ENCODE measurements around the gene TBL3. TPM values are rescaled to one million over a fixed set of nuclear protein-coding genes. Genes with fewer than 3 reads are reported as not detected.

TBL3 gene
- total RNA-seq, 1 experiment from 2014 or later = 73.4 TPM

DNA sequence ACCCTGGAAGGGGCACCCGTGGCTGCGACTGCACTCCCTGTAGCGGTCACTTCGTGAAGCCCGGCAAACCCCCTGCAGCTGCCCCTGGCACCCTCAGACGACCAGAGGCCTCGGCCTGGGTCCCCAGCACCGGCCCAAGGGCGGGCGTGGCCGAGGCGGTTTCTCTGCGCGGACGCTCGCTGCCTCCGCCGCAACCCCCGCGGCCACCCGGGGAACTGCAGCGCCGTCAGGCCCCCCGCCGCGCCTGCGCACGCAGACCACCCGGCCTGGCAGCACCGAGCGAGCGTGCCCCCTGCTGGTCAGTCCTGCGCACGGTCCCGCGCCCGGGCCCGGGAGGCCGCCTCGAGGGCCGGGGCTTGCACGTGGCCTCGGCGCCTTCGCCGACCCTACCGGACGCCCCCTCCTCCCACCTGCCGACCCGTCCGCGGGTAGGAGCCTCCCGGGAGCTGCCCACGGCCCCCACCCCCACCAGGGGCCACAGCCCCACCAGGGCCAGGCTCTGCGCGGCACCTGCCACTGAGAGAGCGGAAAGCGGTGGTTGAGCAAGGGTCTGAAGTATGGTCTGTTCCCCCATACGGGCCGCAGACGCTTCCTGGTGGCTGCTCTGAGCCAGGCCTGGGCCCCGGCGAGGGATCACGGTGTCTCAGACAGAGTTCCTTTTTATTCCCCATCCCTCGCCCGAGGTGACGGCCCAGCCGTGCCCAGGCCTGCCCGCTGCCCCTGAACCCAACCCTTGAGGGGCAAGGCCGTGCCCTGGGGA is 42.1 kb upstream of the TBL3 start (continued):
- TF ChIP-seq, protein P1, sequence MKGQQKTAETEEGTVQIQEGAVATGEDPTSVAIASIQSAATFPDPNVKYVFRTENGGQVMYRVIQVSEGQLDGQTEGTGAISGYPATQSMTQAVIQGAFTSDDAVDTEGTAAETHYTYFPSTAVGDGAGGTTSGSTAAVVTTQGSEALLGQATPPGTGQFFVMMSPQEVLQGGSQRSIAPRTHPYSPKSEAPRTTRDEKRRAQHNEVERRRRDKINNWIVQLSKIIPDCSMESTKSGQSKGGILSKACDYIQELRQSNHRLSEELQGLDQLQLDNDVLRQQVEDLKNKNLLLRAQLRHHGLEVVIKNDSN (CRISPR knock-in tag; IDR thresholded peaks at IDR 0.05) = peak; percentile 61; the same call in 1 of the 2 replicates
- peak; percentile 94; the same call in 1 of the 2 replicates for TF ChIP-seq NFE2L1 (CRISPR knock-in tag; IDR thresholded peaks at IDR 0.05)
- 0 out of 2 replicates have a peak, but pooled peaks have one; percentile 62 for TF ChIP-seq IRF2 (CRISPR knock-in tag; IDR thresholded peaks at IDR 0.05; ENCODE audit: borderline replicate concordance, low read depth)
- no peak for TF ChIP-seq ZNF671 (CRISPR knock-in tag; IDR thresholded peaks at IDR 0.05)
- TF ChIP-seq GRHL2 (CRISPR knock-in tag; IDR thresholded peaks at IDR 0.05; ENCODE audit: insufficient replicate concordance, severe bottlenecking) = no peak
- TF ChIP-seq, protein P2, sequence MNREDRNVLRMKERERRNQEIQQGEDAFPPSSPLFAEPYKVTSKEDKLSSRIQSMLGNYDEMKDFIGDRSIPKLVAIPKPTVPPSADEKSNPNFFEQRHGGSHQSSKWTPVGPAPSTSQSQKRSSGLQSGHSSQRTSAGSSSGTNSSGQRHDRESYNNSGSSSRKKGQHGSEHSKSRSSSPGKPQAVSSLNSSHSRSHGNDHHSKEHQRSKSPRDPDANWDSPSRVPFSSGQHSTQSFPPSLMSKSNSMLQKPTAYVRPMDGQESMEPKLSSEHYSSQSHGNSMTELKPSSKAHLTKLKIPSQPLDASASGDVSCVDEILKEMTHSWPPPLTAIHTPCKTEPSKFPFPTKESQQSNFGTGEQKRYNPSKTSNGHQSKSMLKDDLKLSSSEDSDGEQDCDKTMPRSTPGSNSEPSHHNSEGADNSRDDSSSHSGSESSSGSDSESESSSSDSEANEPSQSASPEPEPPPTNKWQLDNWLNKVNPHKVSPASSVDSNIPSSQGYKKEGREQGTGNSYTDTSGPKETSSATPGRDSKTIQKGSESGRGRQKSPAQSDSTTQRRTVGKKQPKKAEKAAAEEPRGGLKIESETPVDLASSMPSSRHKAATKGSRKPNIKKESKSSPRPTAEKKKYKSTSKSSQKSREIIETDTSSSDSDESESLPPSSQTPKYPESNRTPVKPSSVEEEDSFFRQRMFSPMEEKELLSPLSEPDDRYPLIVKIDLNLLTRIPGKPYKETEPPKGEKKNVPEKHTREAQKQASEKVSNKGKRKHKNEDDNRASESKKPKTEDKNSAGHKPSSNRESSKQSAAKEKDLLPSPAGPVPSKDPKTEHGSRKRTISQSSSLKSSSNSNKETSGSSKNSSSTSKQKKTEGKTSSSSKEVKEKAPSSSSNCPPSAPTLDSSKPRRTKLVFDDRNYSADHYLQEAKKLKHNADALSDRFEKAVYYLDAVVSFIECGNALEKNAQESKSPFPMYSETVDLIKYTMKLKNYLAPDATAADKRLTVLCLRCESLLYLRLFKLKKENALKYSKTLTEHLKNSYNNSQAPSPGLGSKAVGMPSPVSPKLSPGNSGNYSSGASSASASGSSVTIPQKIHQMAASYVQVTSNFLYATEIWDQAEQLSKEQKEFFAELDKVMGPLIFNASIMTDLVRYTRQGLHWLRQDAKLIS (CRISPR knock-in tag; IDR thresholded peaks at IDR 0.05; ENCODE audit: borderline replicate concordance) = no peak
- no peak for TF ChIP-seq TEAD4 (CRISPR knock-in tag; IDR thresholded peaks at IDR 0.05)
- TF ChIP-seq ZNF219 (CRISPR knock-in tag; IDR thresholded peaks at IDR 0.05; ENCODE audit: borderline replicate concordance) = peak; percentile 79; the same call in 1 of the 2 replicates
- TF ChIP-seq, protein P3, sequence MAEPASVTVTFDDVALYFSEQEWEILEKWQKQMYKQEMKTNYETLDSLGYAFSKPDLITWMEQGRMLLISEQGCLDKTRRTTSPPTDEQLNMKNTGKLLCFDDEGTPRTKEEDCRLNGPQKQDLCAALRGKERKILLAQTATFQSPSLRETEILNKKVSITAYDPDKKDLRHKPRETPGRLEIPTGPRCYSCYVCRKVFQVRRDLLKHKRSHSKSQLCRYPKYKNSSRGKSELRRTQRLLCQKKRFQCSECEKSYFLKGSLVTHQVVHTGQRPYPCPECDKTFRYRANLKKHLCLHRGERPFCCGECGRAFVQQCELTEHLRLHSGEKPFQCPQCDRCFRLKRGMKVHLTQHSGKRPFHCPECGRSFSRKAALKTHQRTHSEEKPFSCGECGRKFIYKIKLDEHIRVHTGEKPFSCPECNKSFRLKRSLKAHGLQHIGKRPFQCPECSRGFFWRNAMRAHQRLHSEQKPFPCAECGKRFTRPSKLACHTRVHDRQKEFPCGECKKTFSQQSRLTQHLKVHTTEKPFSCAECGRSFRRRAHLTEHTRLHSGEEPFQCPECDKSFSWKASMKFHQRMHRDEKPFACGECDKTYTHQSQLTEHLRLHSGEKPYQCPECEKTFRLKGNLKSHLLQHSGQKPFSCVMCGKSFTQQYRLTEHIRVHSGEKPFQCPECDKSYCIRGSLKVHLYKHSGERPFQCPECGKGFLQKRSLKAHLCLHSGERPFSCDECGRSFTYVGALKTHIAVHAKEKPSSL (CRISPR knock-in tag; conservative IDR thresholded peaks at IDR 0.05) = no peak
- peak; percentile 90 for TF ChIP-seq SP1 (CRISPR knock-in tag; conservative IDR thresholded peaks at IDR 0.05)
- TF ChIP-seq, protein P4, sequence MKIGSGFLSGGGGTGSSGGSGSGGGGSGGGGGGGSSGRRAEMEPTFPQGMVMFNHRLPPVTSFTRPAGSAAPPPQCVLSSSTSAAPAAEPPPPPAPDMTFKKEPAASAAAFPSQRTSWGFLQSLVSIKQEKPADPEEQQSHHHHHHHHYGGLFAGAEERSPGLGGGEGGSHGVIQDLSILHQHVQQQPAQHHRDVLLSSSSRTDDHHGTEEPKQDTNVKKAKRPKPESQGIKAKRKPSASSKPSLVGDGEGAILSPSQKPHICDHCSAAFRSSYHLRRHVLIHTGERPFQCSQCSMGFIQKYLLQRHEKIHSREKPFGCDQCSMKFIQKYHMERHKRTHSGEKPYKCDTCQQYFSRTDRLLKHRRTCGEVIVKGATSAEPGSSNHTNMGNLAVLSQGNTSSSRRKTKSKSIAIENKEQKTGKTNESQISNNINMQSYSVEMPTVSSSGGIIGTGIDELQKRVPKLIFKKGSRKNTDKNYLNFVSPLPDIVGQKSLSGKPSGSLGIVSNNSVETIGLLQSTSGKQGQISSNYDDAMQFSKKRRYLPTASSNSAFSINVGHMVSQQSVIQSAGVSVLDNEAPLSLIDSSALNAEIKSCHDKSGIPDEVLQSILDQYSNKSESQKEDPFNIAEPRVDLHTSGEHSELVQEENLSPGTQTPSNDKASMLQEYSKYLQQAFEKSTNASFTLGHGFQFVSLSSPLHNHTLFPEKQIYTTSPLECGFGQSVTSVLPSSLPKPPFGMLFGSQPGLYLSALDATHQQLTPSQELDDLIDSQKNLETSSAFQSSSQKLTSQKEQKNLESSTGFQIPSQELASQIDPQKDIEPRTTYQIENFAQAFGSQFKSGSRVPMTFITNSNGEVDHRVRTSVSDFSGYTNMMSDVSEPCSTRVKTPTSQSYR (CRISPR knock-in tag; IDR thresholded peaks at IDR 0.05) = peak; percentile 51; the same call in 1 of the 2 replicates
- TF ChIP-seq, protein P5, sequence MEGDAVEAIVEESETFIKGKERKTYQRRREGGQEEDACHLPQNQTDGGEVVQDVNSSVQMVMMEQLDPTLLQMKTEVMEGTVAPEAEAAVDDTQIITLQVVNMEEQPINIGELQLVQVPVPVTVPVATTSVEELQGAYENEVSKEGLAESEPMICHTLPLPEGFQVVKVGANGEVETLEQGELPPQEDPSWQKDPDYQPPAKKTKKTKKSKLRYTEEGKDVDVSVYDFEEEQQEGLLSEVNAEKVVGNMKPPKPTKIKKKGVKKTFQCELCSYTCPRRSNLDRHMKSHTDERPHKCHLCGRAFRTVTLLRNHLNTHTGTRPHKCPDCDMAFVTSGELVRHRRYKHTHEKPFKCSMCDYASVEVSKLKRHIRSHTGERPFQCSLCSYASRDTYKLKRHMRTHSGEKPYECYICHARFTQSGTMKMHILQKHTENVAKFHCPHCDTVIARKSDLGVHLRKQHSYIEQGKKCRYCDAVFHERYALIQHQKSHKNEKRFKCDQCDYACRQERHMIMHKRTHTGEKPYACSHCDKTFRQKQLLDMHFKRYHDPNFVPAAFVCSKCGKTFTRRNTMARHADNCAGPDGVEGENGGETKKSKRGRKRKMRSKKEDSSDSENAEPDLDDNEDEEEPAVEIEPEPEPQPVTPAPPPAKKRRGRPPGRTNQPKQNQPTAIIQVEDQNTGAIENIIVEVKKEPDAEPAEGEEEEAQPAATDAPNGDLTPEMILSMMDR (IDR thresholded peaks at IDR 0.05) = peak; percentile 98
- peak; percentile 98 for TF ChIP-seq FOXP1 (CRISPR knock-in tag; IDR thresholded peaks at IDR 0.05; ENCODE audit: borderline replicate concordance)
- TF ChIP-seq, protein P6, sequence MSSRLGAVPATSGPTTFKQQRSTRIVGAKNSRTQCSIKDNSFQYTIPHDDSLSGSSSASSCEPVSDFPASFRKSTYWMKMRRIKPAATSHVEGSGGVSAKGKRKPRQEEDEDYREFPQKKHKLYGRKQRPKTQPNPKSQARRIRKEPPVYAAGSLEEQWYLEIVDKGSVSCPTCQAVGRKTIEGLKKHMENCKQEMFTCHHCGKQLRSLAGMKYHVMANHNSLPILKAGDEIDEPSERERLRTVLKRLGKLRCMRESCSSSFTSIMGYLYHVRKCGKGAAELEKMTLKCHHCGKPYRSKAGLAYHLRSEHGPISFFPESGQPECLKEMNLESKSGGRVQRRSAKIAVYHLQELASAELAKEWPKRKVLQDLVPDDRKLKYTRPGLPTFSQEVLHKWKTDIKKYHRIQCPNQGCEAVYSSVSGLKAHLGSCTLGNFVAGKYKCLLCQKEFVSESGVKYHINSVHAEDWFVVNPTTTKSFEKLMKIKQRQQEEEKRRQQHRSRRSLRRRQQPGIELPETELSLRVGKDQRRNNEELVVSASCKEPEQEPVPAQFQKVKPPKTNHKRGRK (CRISPR knock-in tag; IDR thresholded peaks at IDR 0.05; ENCODE audit: borderline replicate concordance) = no peak
- no peak for TF ChIP-seq NR1H2 (CRISPR knock-in tag; IDR thresholded peaks at IDR 0.05)
- TF ChIP-seq, protein P7, sequence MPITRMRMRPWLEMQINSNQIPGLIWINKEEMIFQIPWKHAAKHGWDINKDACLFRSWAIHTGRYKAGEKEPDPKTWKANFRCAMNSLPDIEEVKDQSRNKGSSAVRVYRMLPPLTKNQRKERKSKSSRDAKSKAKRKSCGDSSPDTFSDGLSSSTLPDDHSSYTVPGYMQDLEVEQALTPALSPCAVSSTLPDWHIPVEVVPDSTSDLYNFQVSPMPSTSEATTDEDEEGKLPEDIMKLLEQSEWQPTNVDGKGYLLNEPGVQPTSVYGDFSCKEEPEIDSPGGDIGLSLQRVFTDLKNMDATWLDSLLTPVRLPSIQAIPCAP (CRISPR knock-in tag; IDR thresholded peaks at IDR 0.05) = peak; percentile 83; the same call in 1 of the 2 replicates
- TF ChIP-seq, protein P8, sequence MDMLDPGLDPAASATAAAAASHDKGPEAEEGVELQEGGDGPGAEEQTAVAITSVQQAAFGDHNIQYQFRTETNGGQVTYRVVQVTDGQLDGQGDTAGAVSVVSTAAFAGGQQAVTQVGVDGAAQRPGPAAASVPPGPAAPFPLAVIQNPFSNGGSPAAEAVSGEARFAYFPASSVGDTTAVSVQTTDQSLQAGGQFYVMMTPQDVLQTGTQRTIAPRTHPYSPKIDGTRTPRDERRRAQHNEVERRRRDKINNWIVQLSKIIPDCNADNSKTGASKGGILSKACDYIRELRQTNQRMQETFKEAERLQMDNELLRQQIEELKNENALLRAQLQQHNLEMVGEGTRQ (CRISPR knock-in tag; IDR thresholded peaks at IDR 0.05) = peak; percentile 69
